Sciatic nerve (tissue), 2 donors: ENCODE measurements around the gene ARVCF. TPM values are rescaled to one million over a fixed set of nuclear protein-coding genes. Genes with fewer than 3 reads are reported as not detected.

Experiments
- ATAC-seq: fragments of 200-7000 bp; cut with Tn5 transposase; one replicate; pipeline ENCODE4 v1.9.1; 2020; ENCODE audit warnings: mild to moderate bottlenecking, moderate library complexity
- DNase-seq: peaks from one replicate; pipeline ENCODE4 v3.0.0-alpha.2; 2020; ENCODE audit warnings: low spot score
- intact Hi-C: fragments of 100-400 bp; cut with DNase I; formaldehyde crosslinking; loops from one replicate; pipeline ENCODE4 v1.14.2; 2022
- total RNA-seq: library from RNA; stranded (reverse); fragmentation: NEBNext Ultra II Directional; extraction: Animal tissue kit (Norgen Biotek cat#: 25700); gene quantifications from one replicate; pipeline ENCODE4 v1.2.1, GENCODE V29; 2021
- donor health status: DM: no; HTN: no; CAD: no.
- donor health status: DM: no; HTN: no; CAD: no.

The ARVCF gene
- total RNA-seq, 1 donor from 2014 or later: 59.4 TPM

GRCh38 chr22:20020533-20021195 is 4.0 kb upstream of the ARVCF start, which contains the start of gene TANGO2:
TANGO2 (plus strand) TSS chr22:20021110; CDS start chr22:20036799, 15,689 bp downstream.
- ATAC-seq: peak; percentile 90
- intact Hi-C loops: no loop called here
- peak; percentile 94 for DNase-seq

DNA sequence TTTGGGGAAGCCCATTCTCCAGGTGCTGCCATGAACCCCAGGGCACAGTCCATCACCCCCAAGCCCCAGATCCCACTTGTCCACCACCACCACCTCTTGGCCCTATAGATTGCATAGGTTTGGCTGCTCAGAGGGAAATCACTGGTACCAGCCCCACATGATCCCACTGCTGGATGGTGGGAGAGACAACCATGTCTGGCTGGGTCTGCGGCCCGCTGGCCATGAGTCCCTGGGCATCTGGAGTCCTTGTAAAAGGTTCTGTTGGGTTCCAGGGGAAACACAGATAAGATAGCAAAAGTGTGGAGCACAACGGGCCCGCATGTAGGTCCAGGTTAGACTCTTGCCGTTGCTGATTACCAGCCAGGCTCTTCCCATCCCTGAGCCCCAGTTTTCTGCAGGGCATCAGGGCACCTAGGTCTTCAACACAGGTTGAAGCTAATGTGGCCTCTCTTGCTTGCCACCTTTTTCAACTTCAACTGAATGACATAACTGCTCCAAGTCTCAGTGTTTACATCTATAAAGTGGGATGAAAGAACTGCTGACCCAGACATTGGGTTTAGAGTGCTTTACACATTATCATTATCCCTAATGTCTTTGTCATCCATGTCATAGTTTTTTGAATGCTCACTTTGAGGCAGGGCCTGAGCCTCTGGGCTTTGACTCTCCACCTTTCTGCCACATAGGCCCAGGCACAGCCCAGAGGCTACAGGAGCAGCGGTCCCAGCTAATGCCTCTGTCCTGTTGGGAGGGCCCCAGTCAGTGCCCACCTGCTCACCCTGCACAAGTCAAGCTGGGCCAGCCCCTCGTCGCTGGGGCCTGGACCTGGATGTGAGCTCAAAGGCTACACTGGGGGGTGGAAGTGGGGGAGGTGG is 3.3 kb upstream of the ARVCF start:
- no peak for ATAC-seq
- no peak for DNase-seq
- intact Hi-C loops: loop anchor here (2.0 kb wide), 1 partner anchor 25 kb away; no protein-coding TSS in a partner anchor

DNA sequence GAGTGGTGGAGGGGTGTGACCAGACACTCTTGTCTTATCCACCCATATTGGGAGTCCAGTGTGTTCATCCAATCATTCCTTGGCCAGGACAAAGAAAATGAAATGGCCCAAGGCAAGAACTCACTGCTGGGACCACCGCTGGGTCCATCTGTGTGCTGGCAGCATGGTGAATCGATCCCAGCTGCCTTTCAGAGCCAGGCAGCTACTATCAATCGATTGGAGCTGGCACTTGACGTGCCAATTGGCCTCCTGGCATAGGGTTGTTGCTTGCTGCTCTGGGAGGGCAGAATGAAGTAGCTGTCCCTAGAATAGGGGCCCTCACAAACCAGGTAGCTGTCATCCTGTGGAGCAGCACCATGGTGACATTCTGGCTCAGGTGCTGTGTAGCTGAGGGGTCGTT is 1.4 kb upstream of the ARVCF start:
- intact Hi-C loops: loop anchor here (2.0 kb wide), 1 partner anchor 27 kb away; no protein-coding TSS in a partner anchor

DNA sequence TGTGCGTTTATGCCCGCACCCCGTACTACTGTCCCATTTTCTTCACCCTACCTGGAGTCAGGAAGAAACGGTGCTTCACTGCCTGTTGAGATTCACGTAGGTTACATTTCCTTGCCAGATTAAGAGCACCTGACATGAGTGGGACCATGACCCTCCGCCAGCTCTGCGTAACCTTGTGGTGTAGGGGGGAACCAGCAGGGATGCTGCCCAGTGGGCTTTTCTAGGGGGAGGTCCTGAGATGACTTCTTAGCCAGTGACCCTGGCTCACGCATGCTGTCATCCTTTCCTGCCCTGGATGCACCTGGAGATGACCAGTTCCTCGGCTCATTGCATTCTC is 967 bp upstream of the ARVCF start:
- ATAC-seq (no peak), DNase-seq (no peak)
- intact Hi-C loops: no loop called here

More for the DNA sequence above, 1.4 kb upstream of the ARVCF start:
- ATAC-seq (no peak), DNase-seq (no peak)

- DNase-seq (peak; percentile 75), ATAC-seq (no peak)
- intact Hi-C loops: no loop called here
Measured at GRCh38 chr22:20015971-20016733, 471 bp downstream of the ARVCF start.

GRCh38 chr22:20015187-20015625 is 1.4 kb downstream of the ARVCF start:
- DNase-seq: no peak
- no peak for ATAC-seq
- intact Hi-C loops: no loop called here

DNA sequence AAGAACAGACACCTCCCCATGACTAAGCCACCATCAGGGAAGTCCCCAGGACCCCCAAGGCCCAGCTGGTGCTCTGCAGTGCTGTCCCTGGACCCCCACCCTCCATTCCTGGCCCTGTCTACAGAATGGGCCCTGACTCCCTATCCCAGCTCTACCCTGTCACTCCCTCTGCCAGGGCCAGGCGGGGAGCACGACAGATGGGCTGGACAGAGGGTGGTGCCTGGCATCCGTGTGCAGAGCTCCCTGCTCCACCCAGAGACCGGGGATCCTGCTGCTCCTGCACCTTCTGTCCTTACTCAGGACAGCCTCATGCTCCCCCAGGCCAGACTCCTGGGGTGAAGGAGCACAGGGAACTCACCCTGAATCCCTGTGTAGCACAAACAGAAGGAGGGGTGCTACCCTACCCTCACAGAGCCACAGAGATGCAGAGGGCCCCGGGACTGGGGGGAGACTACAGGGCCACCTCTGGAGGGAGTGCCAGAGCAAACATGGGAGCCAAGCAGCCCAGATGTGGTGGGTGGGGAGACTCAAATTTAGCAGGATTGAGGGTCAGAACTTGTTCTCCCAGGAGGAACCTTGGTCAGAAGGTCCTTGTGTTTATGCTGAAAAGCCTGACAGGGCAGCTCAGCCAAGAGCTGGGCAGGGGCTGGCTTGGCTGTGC is 2.0 kb downstream of the ARVCF start:
- ATAC-seq (no peak), DNase-seq (no peak)
- intact Hi-C loops: no loop called here

DNA sequence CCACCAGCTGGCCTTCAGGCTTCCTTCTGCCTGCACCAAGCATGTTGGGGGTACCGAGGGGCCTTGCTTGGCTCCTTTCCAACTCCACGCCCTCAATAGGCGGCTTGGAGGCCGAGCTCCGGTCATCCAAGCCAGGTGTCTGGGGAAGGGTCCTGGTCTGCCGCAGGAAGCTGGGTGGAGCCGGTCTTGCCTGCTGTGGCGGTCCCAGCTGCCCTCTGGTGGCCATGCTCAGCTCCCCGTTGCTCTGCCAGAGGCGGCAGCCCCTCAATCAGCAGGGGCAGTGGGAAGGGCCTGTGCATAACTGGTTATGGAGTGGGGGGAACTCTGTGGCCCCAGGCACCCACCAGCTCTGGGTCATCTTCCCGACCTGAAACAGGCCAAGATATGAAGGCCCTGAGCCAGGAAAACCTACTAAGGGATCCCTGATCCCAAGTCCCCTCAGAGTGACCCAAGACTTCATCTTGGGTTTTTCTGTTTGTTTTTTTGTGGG is 3.2 kb downstream of the ARVCF start:
- ATAC-seq: peak; percentile 63
- intact Hi-C loops: no loop called here
- DNase-seq: peak; percentile 86

DNA sequence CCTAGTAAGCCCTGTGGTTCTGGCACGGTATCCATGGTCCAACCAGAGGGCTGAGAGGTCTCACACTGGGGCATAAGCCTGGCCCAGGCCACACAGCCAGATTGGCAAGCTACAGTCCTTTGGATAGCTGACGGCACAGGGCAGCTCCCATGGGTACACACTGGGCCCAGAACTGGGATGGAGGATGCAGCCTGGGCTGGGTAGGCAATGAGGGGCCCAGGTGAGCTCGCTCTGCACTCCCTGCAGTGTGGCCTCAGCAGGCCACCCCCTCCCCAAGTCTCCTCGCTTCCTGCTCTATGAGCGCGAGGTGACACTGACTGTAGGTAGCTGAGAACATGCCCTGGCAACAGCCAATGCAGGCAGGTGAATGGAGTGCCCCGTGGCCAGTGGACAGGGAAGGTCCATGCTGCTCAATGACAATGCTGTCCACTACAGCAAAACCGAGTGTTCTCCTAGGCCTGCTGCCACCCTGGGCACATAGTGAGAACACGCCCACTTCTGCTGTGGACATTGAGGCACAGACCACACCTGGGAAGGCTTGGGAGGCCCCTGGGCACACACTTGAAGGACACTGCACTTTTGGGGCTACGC is 3.8 kb downstream of the ARVCF start:
- DNase-seq (no peak), ATAC-seq (no peak)
- intact Hi-C loops: no loop called here

- ATAC-seq (no peak), DNase-seq (peak; percentile 58)
- intact Hi-C loops: no loop called here
Measured at GRCh38 chr22:20011993-20012740, 4.5 kb downstream of the ARVCF start.

DNA sequence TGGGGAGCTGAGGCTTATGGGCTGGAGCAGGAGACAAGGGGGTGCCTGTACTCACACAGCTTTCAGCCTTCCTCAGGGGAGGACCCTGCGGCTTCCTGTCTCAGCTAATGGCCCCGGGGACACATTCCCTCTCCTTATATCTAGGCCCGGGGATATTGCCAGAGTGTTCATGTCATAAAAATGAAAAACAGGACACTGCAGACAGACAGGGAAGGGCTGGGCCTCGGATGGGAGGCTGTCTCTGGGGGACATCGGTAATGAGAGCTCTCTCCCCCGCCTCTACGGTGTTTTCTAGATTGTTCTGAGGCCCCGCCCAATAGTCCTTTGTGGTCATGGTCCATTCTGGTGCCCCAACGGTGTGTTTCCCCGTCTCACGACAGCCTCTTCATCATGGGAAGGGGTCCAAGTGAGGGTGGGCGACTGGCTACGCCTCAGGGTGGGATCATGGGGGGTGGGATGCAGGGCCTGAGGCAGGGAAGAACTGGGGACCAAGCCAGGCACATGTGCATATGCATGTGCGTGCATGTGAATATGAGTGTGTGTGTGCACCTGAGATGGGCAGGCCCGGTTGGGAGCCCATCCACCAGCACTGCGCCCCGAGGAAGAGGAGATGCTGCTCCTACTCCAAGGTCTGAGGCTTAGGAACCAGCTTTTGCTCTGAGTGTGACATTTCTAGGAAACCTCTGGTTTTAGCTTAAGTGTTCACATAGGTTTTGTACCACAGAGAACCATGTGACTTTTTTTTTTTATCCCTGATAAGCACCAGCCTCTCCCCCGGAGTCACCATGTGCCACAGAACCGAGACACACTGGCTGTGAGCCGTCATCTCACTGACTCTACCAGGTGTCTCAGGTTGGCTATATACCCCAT is 5.3 kb downstream of the ARVCF start:
- ATAC-seq (no peak), DNase-seq (no peak)
- intact Hi-C loops: no loop called here

DNA sequence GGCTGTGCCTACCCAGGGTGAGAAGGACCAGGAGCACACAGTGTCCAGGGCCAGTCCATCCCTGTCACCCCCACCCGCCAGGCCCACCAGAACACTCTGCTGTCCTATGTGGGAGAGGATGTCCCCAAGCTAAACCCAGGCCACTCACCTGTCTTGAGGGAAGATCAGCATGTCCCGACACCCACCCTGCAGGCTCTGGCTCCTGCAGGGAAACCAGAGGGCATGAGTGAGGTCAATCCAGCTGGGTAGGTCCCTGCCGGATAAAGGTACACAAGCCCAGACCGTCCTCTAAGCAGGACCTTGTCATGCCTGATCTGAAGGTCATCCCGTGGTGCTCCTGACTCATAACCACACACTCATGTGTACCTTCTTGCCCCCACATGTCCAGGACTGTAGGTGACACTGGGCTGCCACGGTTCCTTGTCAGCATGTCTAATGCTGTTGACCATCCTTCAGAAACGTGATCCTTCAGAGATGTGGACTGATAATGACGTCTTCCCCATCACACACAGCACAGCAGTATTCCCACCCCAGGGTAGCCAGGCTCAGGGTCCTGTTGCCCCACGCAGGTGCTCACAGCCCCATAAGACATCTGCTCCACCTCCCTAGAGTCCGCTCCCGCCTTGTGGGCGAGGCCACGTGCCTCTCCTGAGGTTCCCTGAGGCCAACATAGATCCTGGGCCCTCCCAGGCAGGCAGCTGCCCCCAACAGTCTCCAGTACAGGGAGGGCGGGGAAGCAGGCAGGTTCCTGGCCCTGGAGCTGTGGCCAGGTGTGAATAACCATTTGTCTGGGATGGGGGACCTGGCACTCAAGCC is 6.1 kb downstream of the ARVCF start:
- no peak for ATAC-seq
- intact Hi-C loops: no loop called here

DNA sequence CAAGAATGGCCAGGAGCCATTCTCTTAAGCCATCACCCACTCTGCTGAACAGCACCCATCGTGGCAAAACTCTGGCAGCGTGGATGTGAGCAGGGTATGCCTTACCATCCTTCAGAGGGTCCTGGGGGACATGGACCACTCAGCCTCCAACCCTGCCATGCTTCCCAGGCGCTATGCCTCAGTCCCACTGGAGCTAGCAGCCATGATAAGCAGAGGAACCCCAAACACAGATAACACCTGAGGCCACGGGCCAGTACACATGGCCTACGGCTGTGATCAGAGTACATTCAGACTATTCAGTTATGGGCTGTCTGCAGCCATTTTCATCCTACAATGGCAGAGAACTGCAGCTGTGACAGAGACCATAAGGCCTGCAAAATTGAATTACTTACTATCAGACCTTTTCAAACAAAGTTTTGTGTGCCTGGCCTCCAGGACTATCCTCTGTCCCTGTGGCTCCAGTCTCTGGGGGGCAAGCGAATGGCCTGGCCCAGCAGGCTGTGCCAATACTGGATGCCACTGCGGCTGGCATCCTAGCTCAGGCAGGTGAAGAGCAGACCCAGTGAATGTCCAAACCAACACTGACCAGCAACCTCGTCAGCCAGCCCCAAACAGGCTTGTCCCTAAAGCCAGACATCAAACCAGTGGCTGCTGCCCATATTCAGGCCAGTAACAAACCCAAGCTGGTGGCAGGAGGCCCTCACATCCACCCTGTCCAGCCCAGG is 6.9 kb downstream of the ARVCF start:
- intact Hi-C loops: loop anchor here (2.0 kb wide), 1 partner anchor 37 kb away; no protein-coding TSS in a partner anchor
- no peak for ATAC-seq
- no peak for DNase-seq

More for the DNA sequence above, 6.1 kb downstream of the ARVCF start:
- DNase-seq: no peak

DNA sequence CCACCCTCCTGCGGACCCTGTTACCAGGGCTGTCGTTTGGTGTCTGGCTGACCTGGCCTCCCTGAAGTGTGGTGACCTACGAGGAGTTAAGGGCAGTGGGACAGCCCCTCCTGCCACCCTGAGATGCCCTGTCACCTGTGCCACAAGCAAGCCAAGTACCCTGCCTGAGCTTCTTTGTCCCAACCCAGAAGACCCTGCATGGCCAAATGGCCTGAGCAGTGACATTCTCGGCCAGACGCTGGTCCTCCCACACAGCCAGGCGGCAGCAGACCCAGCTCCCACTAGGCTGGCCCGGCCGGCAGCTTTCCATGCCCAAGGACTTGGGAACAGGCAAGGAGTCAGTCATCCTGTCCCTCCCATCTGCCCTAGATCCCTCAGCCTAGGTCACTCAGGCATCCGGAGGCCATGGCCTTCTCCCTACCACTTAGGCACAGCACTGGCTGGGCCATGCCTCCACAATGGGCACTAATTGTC is 7.6 kb downstream of the ARVCF start:
- no peak for DNase-seq
- ATAC-seq: no peak
- intact Hi-C loops: loop anchor here (2.0 kb wide), 1 partner anchor 36 kb away; no protein-coding TSS in a partner anchor
